Activated naive CD8-positive, alpha-beta T cell treated with anti-CD3 and anti-CD28 coated beads, Interleukin-2, amount 50 U/mL, for 16 hours (primary cell): Measurements from ENCODE around the gene TRIAP1.

Experiments used
- DNase-seq: peaks from one replicate; pipeline ENCODE4 v3.0.0-alpha.2; 2020; ENCODE audit warnings: low read depth, low spot score

The TRIAP1 gene

DNA sequence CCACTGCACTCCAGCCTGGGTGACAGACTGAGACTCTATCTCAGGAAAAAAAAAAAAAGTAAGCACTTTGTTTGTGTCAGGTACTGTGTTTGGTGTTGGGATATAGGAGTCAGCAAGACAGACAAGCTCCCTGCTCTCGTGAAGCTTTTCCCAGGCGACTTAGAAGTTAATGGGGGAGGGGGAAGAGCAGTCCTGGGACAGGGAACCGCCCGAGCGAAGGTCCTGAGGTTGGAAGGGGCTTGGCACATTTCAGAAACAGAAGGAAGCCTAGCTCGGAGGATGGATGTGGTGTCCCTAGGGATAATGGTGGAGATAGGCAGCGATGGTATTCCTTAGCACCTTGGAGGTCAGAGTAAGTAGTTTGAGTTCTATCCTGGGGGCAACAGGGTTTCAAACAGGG is 16.8 kb downstream of the TRIAP1 start:
- no peak for DNase-seq

- no peak for DNase-seq
Observed at GRCh38 chr12:120428597-120429229, 17.5 kb downstream of the TRIAP1 start.

DNA sequence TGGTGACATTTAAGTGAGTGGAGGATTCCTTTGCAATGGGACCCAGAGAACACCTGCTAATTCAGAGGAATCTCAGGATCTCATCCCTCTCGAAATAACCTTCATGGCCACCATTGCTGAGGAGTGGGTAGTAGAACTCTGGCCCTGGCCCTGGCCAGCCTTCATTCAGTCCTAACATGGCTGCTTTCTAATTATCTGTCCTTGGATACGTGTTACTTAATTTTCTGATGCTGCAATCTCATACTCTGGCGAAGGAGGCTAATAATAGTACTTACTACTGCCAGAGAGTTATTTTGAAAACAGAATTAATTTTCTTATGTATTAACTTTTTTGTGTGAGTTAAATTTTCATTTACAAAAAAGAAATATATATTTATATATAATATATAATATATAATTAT is 20.4 kb downstream of the TRIAP1 start:
- no peak for DNase-seq

DNA sequence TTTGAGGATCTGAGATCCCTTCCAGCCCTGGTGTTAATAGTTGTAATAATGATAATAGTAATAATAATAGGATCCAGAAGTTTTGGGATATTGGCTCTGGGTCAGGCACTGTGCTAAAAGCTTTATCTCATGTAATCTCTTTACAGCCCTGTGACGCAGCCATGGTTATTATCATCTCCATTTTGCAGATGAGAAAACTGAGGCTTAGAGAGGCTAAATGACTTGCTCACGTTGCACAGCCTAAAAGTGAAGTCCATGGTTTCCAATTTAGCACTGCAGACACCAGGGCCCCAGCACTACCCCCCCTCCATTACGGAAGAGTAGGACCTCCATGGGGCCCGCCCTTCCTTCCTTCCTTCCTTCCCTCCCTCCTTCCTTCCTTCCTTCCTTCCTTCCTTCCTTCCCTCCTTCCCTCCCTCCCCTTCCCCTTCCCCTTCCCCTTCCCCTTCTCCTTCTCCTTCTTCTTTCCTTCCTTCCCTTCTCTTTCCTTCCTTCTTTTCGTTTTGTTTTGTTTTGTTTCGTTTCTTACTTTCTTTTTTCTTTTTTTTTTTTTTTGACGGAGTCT is 23.2 kb downstream of the TRIAP1 start:
- no peak for DNase-seq

GRCh38 chr12:120421701-120422100 is 24.5 kb downstream of the TRIAP1 start:
- DNase-seq = no peak

- no peak for DNase-seq
Observed at GRCh38 chr12:120417917-120418580, 28.1 kb downstream of the TRIAP1 start.

- no peak for DNase-seq
Observed at GRCh38 chr12:120416490-120417216, 29.5 kb downstream of the TRIAP1 start.

GRCh38 chr12:120413901-120414695 is 32.1 kb downstream of the TRIAP1 start:
- no peak for DNase-seq

- no peak for DNase-seq
Observed at GRCh38 chr12:120412421-120412820, 33.8 kb downstream of the TRIAP1 start.

GRCh38 chr12:120408771-120409170 is 37.4 kb downstream of the TRIAP1 start:
- no peak for DNase-seq

DNA sequence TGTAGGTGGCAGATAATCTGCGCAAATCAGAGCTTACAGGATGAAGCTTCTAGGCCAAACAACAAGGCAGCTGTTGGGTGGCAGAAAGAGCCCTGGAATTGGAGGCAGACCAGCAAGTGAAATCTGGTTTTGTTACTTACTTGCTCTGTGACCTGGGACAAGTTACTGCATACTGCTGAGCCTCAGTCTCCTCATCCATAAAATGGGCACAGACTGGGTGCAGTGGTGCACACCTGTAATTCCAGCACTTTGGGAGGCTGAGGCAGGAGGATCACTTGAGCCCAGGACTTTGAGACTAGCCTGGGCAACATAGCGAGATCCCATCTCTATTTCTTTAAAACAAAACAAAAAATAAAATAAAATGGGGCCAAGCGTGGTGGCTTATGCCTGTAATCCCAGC is 39.6 kb downstream of the TRIAP1 start:
- no peak for DNase-seq

- no peak for DNase-seq
Observed at GRCh38 chr12:120406069-120406468, 40.1 kb downstream of the TRIAP1 start.

DNA sequence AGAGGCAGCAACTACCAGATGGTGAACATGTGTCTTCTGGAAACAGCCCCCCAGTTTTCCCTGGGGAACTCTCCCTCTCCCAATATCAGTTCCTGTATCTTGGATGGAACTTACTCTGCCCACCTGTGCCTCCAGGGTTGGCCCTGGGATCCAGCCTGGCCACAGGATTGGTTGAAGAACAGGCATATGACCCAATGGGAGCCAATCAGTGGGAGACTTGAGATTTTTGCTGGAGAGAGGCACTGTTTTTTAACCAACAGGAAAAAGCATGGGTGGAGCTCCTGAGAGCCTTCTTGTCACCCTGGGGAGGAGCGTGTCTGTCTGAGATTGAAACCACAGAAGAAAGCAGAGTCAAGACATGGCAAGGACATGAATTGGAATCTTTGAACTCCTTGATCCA is 41.9 kb downstream of the TRIAP1 start:
- no peak for DNase-seq

GRCh38 chr12:120403869-120404268 is 42.3 kb downstream of the TRIAP1 start:
- no peak for DNase-seq

- no peak for DNase-seq
Observed at GRCh38 chr12:120402217-120402616, 44.0 kb downstream of the TRIAP1 start.

- DNase-seq = no peak
Observed at GRCh38 chr12:120399531-120399930, 46.7 kb downstream of the TRIAP1 start.

- DNase-seq = no peak
Observed at GRCh38 chr12:120397824-120398540, 48.2 kb downstream of the TRIAP1 start.

GRCh38 chr12:120394483-120395367 is 51.5 kb downstream of the TRIAP1 start:
- no peak for DNase-seq
